ACC112 (cell line): ENCODE results near the gene FAM162A.
A peak's percentile ranks its signal among the peaks of the same experiment; 100 is the strongest.
"Not testable (repeated sequence)": the region's sequence is repeated elsewhere in the genome, so short reads cannot be mapped to it uniquely, and the experiment has no call there.

ENCODE experiments used
- H2AFZ ChIP-seq: fragments of 200-600 bp; sonication (generic); one replicate; pipeline ENCODE4 v1.6.0; 2017; ENCODE audit warnings: antibody characterized with exemption, low read length; ENCODE audit not compliant: unreplicated experiment
- H3K27ac ChIP-seq: fragments of 200-600 bp; sonication (generic); 2 replicates; pipeline ENCODE4 v1.5.1; 2014; ENCODE audit warnings: low read depth, mild to moderate bottlenecking, antibody characterized with exemption, low read length, moderate library complexity
- H3K27me3 ChIP-seq: fragments of 200-600 bp; sonication (generic); 2 replicates; pipeline ENCODE4 v1.6.1; 2014; ENCODE audit warnings: mild to moderate bottlenecking, antibody characterized with exemption, low read length, moderate library complexity, mixed read lengths; ENCODE audit not compliant: insufficient read depth
- H3K36me3 ChIP-seq: fragments of 200-600 bp; sonication (generic); 2 replicates; pipeline ENCODE4 v1.6.1; 2016; ENCODE audit warnings: mild to moderate bottlenecking, antibody characterized with exemption, low read length, moderate library complexity, mixed read lengths; ENCODE audit not compliant: insufficient read depth
- H3K4me1 ChIP-seq: fragments of 200-600 bp; sonication (generic); one replicate; pipeline ENCODE4 v1.6.1; 2016; ENCODE audit warnings: low read length, mixed read lengths; ENCODE audit not compliant: insufficient read depth, unreplicated experiment, control insufficient read depth
- H3K4me3 ChIP-seq: fragments of 200-600 bp; sonication (generic); 2 replicates; pipeline ENCODE4 v1.5.1; 2014; ENCODE audit warnings: mild to moderate bottlenecking, low read depth, low read length
- H3K79me2 ChIP-seq: fragments of 200-600 bp; sonication (generic); one replicate; pipeline ENCODE4 v1.6.0; 2016; ENCODE audit warnings: low read length; ENCODE audit not compliant: control insufficient read depth, unreplicated experiment, insufficient read depth

The FAM162A gene

DNA sequence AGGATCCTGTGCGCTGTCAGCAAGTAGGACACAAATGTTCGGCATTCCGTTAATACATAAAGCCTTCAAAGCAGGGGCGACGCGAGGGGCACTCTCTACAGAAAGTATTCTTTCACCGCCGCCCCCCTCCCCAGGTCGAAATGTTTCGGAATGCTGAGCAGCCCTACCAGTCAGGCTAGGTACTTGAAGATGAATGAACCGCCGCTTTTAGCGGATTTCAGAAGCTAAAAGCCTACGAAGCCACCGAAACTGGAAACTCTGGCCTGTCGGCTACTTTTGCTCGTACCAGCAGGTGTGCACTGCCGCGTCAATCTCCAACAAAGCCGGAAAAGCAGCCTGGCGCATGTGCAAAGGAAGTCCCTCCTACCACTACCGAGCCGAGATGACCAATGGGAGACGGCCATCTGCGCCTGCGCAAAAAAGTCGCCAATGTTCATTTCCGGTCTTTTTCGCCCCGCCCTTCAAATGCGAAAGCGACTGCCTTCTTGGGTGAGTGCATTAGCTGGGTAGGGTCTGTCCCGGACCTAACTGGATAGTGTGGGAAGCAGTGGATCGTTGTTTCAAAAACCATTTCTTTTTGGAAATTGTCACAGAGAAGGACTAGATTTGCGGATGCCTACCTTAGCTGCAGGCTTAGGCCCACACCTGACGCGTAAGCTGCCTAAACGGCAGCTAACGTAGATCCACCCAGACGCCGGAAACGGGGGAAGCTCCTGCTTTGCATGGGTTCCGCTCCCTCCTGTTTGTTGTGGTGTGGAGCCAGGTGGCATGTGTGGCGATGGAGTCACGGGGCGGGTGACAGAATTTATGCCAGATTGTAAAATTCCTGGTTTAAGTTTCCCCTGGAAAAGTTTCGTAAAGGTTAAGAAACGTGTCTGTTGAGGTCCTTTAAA lies 32.0 kb downstream of the FAM162A start, which contains the start of gene WDR5B:
Gene WDR5B (minus strand): TSS at position 301 of the 893 bp plus-strand sequence. CDS start 534 bp downstream, outside the sequence.
- H3K4me3 ChIP-seq = peak within 1 kb of the TSS; percentile 83
- no peaks in the 10 kb centered on the region for H3K27me3 ChIP-seq
- H3K4me1 ChIP-seq = peaks cover 16% of the 10 kb centered on the region
- H3K79me2 ChIP-seq = peaks cover 42% of the 10 kb centered on the region
- H2AFZ ChIP-seq = peak within 1 kb of the TSS; percentile 84
- H3K36me3 ChIP-seq = 0 out of 2 replicates have a peak, but pooled peaks cover under 1% of the 10 kb centered on the region
- H3K27ac ChIP-seq = peak within 1 kb of the TSS; percentile 46

DNA sequence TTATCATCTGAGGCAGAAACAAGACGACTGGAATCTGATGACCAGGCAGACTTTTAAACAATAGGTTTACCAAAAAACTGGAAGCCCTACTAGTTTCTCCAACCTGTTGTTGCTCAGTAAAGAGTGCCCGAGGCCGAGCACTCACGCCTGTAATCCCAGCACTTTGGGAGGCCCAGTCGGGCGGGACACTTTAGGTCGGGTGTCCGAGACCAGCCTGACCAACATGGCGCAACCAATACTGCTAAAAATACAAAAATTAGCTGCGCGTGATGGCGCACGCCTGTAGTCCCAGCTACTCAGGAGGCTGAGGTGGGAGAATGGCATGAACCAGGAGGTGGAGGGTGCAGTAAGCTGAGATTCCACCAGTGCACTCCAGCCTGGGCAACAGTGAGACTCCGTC lies 33.0 kb downstream of the FAM162A start:
- Histone ChIP-seq H2AFZ (no peak overlapping the region), H3K79me2 (peaks cover 42% of the 10 kb centered on the region), H3K36me3 (0 out of 2 replicates have a peak, but pooled peaks cover 4% of the 10 kb centered on the region), H3K4me1 (peaks cover 16% of the 10 kb centered on the region), H3K27me3 (no peaks in the 10 kb centered on the region), H3K27ac (no peak overlapping the region), H3K4me3 (peak overlapping the region; percentile 83)

DNA sequence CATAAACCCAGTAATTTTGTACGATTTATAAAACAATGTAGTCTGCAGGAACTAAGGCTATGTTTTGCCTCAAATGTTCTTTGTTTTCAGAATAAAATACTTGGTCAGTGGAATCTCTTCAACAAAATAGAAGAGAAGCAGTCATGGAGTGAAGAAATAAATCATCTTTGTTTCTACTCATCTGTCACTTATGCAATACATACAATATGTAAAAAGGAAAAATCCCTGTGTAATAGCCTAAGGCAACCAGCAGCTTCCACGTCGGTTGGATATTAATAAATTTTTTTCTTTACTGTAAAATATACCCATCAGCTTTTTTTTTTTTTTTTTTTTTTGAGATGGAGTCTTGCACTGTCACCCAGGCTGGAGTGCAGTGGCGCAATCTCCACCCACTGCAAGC lies 37.1 kb downstream of the FAM162A start:
- H3K27me3 ChIP-seq = no peaks in the 10 kb centered on the region
- H2AFZ ChIP-seq = no peak overlapping the region
- H3K36me3 ChIP-seq = peaks cover 27% of the 10 kb centered on the region
- H3K27ac ChIP-seq = no peak overlapping the region
- H3K79me2 ChIP-seq = peaks cover 22% of the 10 kb centered on the region
- H3K4me3 ChIP-seq = no peak overlapping the region
- H3K4me1 ChIP-seq = no peaks in the 10 kb centered on the region

DNA sequence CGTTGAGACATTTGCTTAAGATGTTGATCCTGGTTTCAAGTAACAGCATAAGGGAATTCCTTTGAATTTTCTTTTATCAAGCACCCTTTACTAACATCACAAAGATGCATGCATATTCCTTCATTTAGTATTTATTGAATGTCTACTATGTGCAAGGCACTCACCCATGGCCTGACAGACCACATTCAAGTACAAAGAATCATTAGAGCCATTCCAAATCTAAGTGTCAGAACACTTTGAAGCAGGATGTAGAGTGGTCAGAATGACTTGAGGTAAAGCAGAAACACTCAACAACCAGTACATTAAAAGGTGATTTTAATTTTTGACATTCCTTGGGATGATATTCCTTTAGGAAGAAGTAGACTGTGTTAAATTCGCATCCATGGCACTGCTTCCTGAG lies 37.9 kb downstream of the FAM162A start:
- H3K79me2 ChIP-seq = peaks cover 15% of the 10 kb centered on the region
- peaks cover 34% of the 10 kb centered on the region for H3K36me3 ChIP-seq
- H3K27me3 ChIP-seq = no peaks in the 10 kb centered on the region
- no peak overlapping the region for H2AFZ ChIP-seq
- H3K4me3 ChIP-seq = no peak overlapping the region
- no peaks in the 10 kb centered on the region for H3K4me1 ChIP-seq
- no peak overlapping the region for H3K27ac ChIP-seq

DNA sequence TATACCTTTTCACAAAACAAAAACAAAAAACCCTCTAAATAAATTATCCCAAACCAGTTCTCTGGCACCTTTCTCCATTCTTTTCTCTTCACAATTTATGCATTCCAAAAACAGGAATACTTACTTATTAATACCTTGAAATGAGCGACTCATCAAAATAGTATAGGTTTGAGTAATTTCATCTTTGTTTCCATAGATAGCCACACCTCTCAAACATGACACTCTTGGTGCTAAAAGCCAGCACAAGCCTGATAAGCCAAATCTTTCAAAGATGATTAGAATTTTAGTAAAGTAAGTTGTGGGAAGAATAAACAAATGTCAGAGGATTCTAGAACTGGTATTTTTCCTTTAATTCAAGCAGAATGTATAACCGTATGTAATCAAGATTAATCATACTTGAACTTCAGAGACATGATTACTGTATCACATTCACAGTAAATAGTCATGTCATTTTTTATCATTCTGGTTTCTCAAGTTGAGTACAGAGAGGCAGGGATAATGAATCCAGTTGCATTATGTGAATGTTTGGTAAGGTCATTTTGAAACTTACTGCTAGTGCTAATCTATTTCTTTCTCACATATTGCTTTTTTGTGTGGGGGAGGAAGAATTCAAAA lies 44.0 kb downstream of the FAM162A start:
- no peak overlapping the region for H3K4me3 ChIP-seq
- no peak overlapping the region for H2AFZ ChIP-seq
- H3K27me3 ChIP-seq = no peaks in the 10 kb centered on the region
- H3K36me3 ChIP-seq = peaks cover 50% of the 10 kb centered on the region
- H3K27ac ChIP-seq = peak overlapping the region; percentile 18
- H3K79me2 ChIP-seq = no peaks in the 10 kb centered on the region
- peaks cover 8% of the 10 kb centered on the region for H3K4me1 ChIP-seq

DNA sequence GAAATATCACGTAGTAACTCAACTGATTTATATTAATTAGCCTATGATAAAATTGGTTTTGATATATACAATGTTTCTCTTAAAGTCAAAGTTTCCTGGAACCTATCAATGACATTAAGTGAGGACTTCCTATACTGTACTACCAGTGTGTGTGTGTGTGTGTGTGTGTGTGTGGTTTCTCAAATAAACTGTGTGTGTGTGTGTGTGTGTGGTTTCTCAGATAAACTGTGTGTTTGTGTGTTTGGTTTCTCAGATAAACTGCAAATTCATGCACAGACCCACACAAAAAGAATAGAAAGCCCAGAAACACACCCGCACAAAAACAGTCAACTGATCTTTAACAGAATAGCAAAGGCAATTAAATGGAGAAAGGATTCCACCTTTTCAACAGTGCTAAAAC lies 46.4 kb downstream of the FAM162A start:
- Histone ChIP-seq H3K36me3 (peaks cover 55% of the 10 kb centered on the region), H3K4me1 (peaks cover 8% of the 10 kb centered on the region), H2AFZ (no peak overlapping the region), H3K27me3 (no peaks in the 10 kb centered on the region), H3K4me3 (no peak overlapping the region), H3K79me2 (no peaks in the 10 kb centered on the region), H3K27ac (no peak overlapping the region)

DNA sequence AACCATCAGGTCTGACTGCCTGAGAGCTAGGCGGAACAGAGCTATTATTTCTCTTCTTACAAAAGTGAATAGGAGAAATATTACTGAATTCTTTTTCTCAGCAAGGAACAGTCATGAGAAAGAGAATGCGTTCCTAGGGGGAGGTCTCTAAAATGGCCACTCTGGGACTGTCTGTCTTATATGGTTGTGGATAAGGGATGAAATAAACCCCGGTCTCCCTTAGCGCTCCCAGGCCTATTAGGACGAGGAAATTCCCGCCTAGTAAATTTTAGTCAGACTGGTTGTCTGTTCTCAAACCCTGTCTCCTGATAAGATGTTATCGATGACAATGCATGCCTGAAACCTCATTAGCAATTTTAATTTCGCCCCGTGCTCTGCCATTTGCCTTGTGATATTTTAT lies 52.0 kb downstream of the FAM162A start:
- no peaks in the 10 kb centered on the region for H3K27me3 ChIP-seq
- peaks cover 53% of the 10 kb centered on the region for H3K36me3 ChIP-seq
- H3K4me3 ChIP-seq = no peak overlapping the region
- H2AFZ ChIP-seq = no peak overlapping the region
- no peak overlapping the region for H3K27ac ChIP-seq
- H3K4me1 ChIP-seq = no peaks in the 10 kb centered on the region
- H3K79me2 ChIP-seq = no peaks in the 10 kb centered on the region

DNA sequence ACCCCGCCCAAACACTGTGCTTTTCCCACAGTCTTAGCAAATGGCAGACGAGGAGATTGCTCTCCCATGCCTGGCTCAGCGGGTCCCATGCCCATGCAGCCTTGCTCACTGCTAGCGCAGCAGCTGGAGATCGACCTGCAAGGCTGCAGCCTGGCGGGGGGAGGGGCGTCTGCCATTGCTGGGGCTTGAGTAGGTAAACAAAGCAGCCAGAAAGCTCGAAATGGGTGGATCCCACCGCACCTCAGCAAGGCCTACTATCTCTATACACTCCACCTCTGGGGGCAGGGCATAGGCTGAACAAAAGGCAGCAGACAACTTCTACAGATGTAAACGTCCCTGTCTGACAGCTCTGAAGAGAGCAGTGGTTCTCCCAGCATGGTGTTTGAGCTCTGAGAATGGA lies 59.1 kb downstream of the FAM162A start:
- peaks cover 31% of the 10 kb centered on the region for H3K36me3 ChIP-seq
- H2AFZ ChIP-seq = no peak overlapping the region
- no peaks in the 10 kb centered on the region for H3K27me3 ChIP-seq
- H3K79me2 ChIP-seq = peaks cover 4% of the 10 kb centered on the region
- no peak overlapping the region for H3K4me3 ChIP-seq
- no peaks in the 10 kb centered on the region for H3K4me1 ChIP-seq
- H3K27ac ChIP-seq = no peak overlapping the region

DNA sequence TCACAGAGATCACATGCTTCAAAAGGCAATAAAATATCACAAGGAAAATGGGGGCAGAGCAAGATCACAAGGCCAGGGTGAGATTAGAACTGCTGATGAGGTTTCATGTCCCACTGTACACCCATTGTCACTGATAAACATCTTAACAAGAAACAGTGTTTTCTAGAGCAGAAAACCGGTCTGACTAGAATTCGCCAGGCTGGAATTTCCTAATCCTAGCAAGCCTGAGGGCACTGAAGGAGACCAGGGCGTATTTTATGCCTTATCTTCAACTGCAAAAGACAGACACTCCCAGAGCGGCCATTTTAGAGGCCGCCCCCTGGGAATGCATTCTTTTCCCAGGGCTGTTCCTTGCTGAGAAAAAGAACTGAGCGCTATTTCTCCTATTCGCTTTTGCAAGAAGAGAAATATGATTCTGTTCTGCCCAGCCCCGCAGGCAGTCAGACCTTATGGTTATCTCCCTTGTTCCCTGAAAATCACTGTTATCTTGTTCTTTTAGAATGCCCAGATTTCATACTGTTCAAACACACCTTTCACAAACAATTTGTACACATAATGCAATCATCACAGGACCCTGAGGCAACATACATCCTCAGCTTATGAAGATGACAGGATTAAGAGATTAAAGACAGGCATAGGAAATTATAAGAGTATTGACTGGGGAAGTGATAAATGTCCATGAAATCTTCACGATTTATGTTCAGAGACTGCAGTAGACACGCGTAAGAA lies 59.9 kb downstream of the FAM162A start:
- H3K4me1 ChIP-seq, H3K27ac ChIP-seq, H3K27me3 ChIP-seq, H3K79me2 ChIP-seq, H2AFZ ChIP-seq, H3K4me3 ChIP-seq: not testable (repeated sequence)
- peaks cover 27% of the 10 kb centered on the region for H3K36me3 ChIP-seq

DNA sequence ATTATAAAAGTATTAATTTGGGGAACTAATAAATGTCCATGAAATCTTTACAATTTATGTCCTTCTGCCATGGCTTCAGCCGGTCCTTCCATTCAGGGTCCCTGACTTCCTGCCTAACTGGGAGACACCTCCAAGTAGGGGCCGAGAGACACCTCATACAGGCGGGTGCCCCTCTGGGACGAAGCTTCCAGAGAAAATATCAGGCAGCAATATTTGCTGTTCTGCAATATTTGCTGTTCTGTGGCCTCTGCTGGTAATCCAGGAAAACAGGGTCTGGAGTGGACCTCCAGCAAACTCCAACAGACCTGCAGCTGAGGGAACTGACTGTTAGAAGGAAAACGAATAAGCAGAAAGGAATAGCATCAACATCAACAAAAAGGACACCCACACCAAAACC lies 60.5 kb downstream of the FAM162A start:
- H3K4me1 ChIP-seq, H3K27me3 ChIP-seq, H3K4me3 ChIP-seq, H3K79me2 ChIP-seq, H3K27ac ChIP-seq, H2AFZ ChIP-seq: not testable (repeated sequence)
- H3K36me3 ChIP-seq = peaks cover 27% of the 10 kb centered on the region
